ENCODE data around the gene ZRSR2. TPM values are rescaled to one million over a fixed set of nuclear protein-coding genes. Genes with fewer than 3 reads are reported as not detected.
"Not testable (repeated sequence)": the region's sequence is repeated elsewhere in the genome, so short reads cannot be mapped to it uniquely, and the experiment has no call there.

The ZRSR2 gene
- polyA plus RNA-seq, 1 of the 3 experiments (the other 2 are of a cell fraction): 14.3 TPM

- H3K4me2 ChIP-seq; H3K27ac ChIP-seq (ENCODE audit: low read depth in 2 of 2, low read length in 1 of 2); H2AFZ ChIP-seq (ENCODE audit: low read depth); CTCF ChIA-PET; POLR2A ChIA-PET; H4K20me1 ChIP-seq (ENCODE audit: insufficient read depth); H3K9ac ChIP-seq; H3K79me2 ChIP-seq (ENCODE audit: insufficient read depth); H3K4me3 ChIP-seq (ENCODE audit: low read depth in 2 of 2, low read length in 1 of 2); H3K9me3 ChIP-seq; DNase-seq; H3K36me3 ChIP-seq (replicated peaks in 1 of 2; ENCODE audit: control insufficient read depth in 1 of 2, insufficient read depth in 2 of 2, low read length in 1 of 2); H3K27me3 ChIP-seq (ENCODE audit: insufficient read depth); H3F3A ChIP-seq (replicated peaks; ENCODE audit: insufficient read depth); H3K9me2 ChIP-seq; H3K4me1 ChIP-seq (ENCODE audit: control insufficient read depth in 1 of 2, insufficient read depth in 2 of 2, low read depth in 1 of 2, low read length in 1 of 2): not testable (repeated sequence)
- WGBS (ENCODE audit: low lambda C conversion rate): 95% methylated on average over 6 of the region's 6 CpGs
Observed at GRCh38 chrX:15746651-15747050, 43.6 kb upstream of the ZRSR2 start.

GRCh38 chrX:15747626-15748173 lies 42.6 kb upstream of the ZRSR2 start:
- Histone ChIP-seq H3K9me3 (no peaks in the 10 kb centered on the region), H3K79me2 (ENCODE audit: insufficient read depth) (no peaks in the 10 kb centered on the region), H4K20me1 (ENCODE audit: insufficient read depth) (no peaks in the 10 kb centered on the region), H3K9ac (no peak overlapping the region), H3K4me3 (ENCODE audit: low read depth in 2 of 2, low read length in 1 of 2) (no peak overlapping the region), H3K27me3 (ENCODE audit: insufficient read depth) (no peaks in the 10 kb centered on the region), H3K4me2 (no peak overlapping the region), H3K4me1 (ENCODE audit: control insufficient read depth in 1 of 2, insufficient read depth in 2 of 2, low read depth in 1 of 2, low read length in 1 of 2) (no peaks in the 10 kb centered on the region; a peak in 2 of 4 replicates), H3K27ac (ENCODE audit: low read depth in 2 of 2, low read length in 1 of 2) (no peak overlapping the region), H3K36me3 (replicated peaks in 1 of 2; ENCODE audit: control insufficient read depth in 1 of 2, insufficient read depth in 2 of 2, low read length in 1 of 2) (peaks cover 3 to 6% of the 10 kb centered on the region in 2 experiments), H2AFZ (ENCODE audit: low read depth) (no peak overlapping the region), H3F3A (replicated peaks; ENCODE audit: insufficient read depth) (no peaks in the 10 kb centered on the region), H3K9me2 (no peaks in the 10 kb centered on the region)
- whole genome bisulfite sequencing (ENCODE audit: low lambda C conversion rate): 88% methylated on average over 13 of the region's 13 CpGs
- TF ChIP-seq MEF2A (IDR thresholded peaks at IDR 0.05; ENCODE audit: borderline replicate concordance, low read depth) (no peak), SIN3A (IDR thresholded peaks at IDR 0.05; ENCODE audit: borderline replicate concordance, low read depth, low read length) (no peak), RFX5 (IDR thresholded peaks at IDR 0.05; ENCODE audit: low read length) (no peak), USF1 (IDR thresholded peaks at IDR 0.05; ENCODE audit: borderline replicate concordance, low read depth) (no peak), FOXJ3 (CRISPR knock-in tag; IDR thresholded peaks at IDR 0.05) (no peak), JUND (IDR thresholded peaks at IDR 0.05) (no peak), MAX (IDR thresholded peaks at IDR 0.05; ENCODE audit: low read depth) (no peak), SMC3 (IDR thresholded peaks at IDR 0.05; ENCODE audit: low read depth, low read length) (no peak), CHD2 (IDR thresholded peaks at IDR 0.05; ENCODE audit: low read length, partially characterized antibody) (no peak), CTCF (IDR thresholded peaks at IDR 0.05) (no peak), RXRA (IDR thresholded peaks at IDR 0.05; ENCODE audit: borderline replicate concordance, low read depth) (no peak)
- CTCF ChIA-PET: no interaction called here
- POLR2A ChIA-PET: no interaction called here
- no peak for DNase-seq
